RWPE2 (cell line): Measurements from ENCODE around the gene USP15.

Experiments
- ATAC-seq: fragments of 200-7000 bp; cut with Tn5 transposase; 3 replicates; pipeline ENCODE4 v1.9.1; 2021; ENCODE audit warnings: low read depth
- DNase-seq: peaks from one replicate; pipeline ENCODE4 v3.0.0-alpha.2; 2020; ENCODE audit warnings: low spot score
- H3K27ac ChIP-seq: fragments of 450-650 bp; 2 replicates; pipeline ENCODE4 v1.5.1; 2017; ENCODE audit warnings: mild to moderate bottlenecking; ENCODE audit not compliant: poor library complexity, severe bottlenecking
- H3K27me3 ChIP-seq: fragments of 250-450 bp; sonication (Bioruptor Pico); 2 replicates; pipeline ENCODE4 v1.5.1; 2021; ENCODE audit warnings: mild to moderate bottlenecking, moderate library complexity; ENCODE audit not compliant: insufficient read depth, poor library complexity, severe bottlenecking
- H3K36me3 ChIP-seq: fragments of 250-450 bp; sonication (Bioruptor Pico); 2 replicates; pipeline ENCODE4 v1.5.1; 2020; ENCODE audit warnings: low read depth, mild to moderate bottlenecking, moderate library complexity
- H3K4me1 ChIP-seq: fragments of 250-450 bp; sonication (Bioruptor Pico); 2 replicates; pipeline ENCODE4 v1.5.1; 2021; ENCODE audit warnings: mild to moderate bottlenecking, moderate library complexity; ENCODE audit not compliant: insufficient read depth, poor library complexity, severe bottlenecking
- H3K4me3 ChIP-seq: fragments of 250-450 bp; sonication (Bioruptor Pico); 2 replicates; pipeline ENCODE4 v1.5.1; 2021; ENCODE audit warnings: mild to moderate bottlenecking, moderate library complexity; ENCODE audit not compliant: severe bottlenecking
- H3K9me3 ChIP-seq: fragments of 250-450 bp; sonication (Bioruptor Pico); 2 replicates; pipeline ENCODE4 v1.5.1; 2021; ENCODE audit warnings: mild to moderate bottlenecking, moderate library complexity; ENCODE audit not compliant: severe bottlenecking
- CTCF ChIP-seq: fragments of 450-650 bp; IDR thresholded peaks from one replicate; pipeline ENCODE4 v1.5.1; 2017; ENCODE audit warnings: mild to moderate bottlenecking, moderate library complexity; ENCODE audit not compliant: poor library complexity, severe bottlenecking

The USP15 gene

GRCh38 chr12:62260733-62261683 lies 804 bp downstream of the USP15 start:
- Histone ChIP-seq H3K27ac (peak overlapping the region; percentile 73), H3K36me3 (no peaks in the 10 kb centered on the region; the same call in 1 of the 2 replicates), H3K9me3 (no peaks in the 10 kb centered on the region), H3K4me3 (peak overlapping the region; percentile 84), H3K27me3 (no peaks in the 10 kb centered on the region), H3K4me1 (peaks cover 18% of the 10 kb centered on the region)
- no peak for TF ChIP-seq CTCF
- no peak for DNase-seq
- ATAC-seq: peak; percentile 33; the same call in 2 of the 3 replicates

- H3K9me3 ChIP-seq: no peaks in the 10 kb centered on the region
- ATAC-seq: no peak
- H3K4me3 ChIP-seq: no peak overlapping the region
- DNase-seq: no peak
- H3K27ac ChIP-seq: no peak overlapping the region
- H3K27me3 ChIP-seq: no peaks in the 10 kb centered on the region
- H3K36me3 ChIP-seq: no peaks in the 10 kb centered on the region; the same call in 1 of the 2 replicates
- peaks cover 18% of the 10 kb centered on the region for H3K4me1 ChIP-seq
- no peak for TF ChIP-seq CTCF
Observed at GRCh38 chr12:62261876-62262517, 1.8 kb downstream of the USP15 start.

GRCh38 chr12:62263232-62263631 lies 3.0 kb downstream of the USP15 start:
- Histone ChIP-seq H3K27me3 (no peaks in the 10 kb centered on the region), H3K4me1 (peaks cover 23% of the 10 kb centered on the region), H3K4me3 (no peak overlapping the region), H3K36me3 (no peaks in the 10 kb centered on the region; the same call in 1 of the 2 replicates), H3K9me3 (no peaks in the 10 kb centered on the region), H3K27ac (no peak overlapping the region)
- no peak for DNase-seq
- ATAC-seq: no peak
- TF ChIP-seq CTCF: no peak

- peaks cover 26% of the 10 kb centered on the region for H3K4me1 ChIP-seq
- H3K9me3 ChIP-seq: no peaks in the 10 kb centered on the region
- no peaks in the 10 kb centered on the region; the same call in 1 of the 2 replicates for H3K36me3 ChIP-seq
- DNase-seq: no peak
- no peak for TF ChIP-seq CTCF
- H3K27ac ChIP-seq: no peak overlapping the region
- ATAC-seq: no peak
- no peaks in the 10 kb centered on the region for H3K27me3 ChIP-seq
- H3K4me3 ChIP-seq: no peak overlapping the region
Observed at GRCh38 chr12:62263966-62264365, 3.8 kb downstream of the USP15 start.

GRCh38 chr12:62264706-62265105 lies 4.5 kb downstream of the USP15 start:
- Histone ChIP-seq H3K4me3 (no peak overlapping the region), H3K9me3 (no peaks in the 10 kb centered on the region), H3K36me3 (no peaks in the 10 kb centered on the region; the same call in 1 of the 2 replicates), H3K27ac (no peak overlapping the region), H3K4me1 (peaks cover 32% of the 10 kb centered on the region), H3K27me3 (no peaks in the 10 kb centered on the region)
- DNase-seq (no peak), ATAC-seq (no peak)
- no peak for TF ChIP-seq CTCF
